Activated effector memory CD4-positive, alpha-beta T cell treated with anti-CD3 and anti-CD28 coated beads, Interleukin-2, amount 50 U/mL, for 16 hours (primary cell): Measurements from ENCODE around the gene ZNF532.

Source experiments
- DNase-seq: peaks from one replicate; pipeline ENCODE4 v3.0.0-alpha.2; 2020

The ZNF532 gene

DNA sequence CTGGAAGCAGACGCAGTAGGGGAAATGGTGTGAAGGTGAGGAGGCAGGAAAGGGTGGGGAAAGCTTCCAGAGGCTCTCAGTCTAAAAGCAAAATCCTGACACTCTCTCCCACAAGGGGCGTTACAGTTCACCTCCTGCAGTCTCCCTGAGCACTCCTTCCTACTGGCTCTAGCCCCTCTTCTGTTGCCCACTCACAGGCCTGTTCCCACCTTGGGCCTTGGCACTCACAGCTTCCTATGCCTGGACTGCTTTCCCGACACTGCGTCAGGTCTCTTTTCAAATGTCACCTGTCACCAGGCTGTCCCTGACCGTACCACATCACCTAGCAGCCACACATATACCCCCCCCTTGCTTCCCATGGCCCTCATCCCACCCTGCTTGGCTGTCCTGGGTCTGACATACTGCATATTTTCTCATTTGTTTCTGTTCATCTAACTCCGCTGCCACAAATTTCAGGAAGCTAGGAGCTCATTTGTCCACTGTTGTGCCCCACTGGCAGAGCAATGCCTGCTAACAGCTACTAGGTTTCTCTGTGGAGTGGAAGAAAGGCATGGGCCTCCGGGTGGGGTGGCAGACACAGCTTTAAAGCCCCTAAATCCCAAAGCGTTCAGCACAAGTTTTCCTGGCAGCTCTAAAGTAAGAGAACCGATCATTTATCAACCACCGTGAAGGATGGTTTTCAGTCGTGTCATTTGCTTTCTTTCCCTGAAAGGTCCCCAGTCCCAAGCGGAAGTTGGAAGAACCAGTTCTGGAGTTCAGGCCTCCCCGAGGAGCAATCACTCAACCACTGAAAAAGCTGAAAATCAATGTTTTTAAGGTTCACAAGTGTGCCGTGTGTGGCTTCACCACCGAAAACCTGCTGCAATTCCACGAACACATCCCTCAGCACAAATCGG lies 118.8 kb downstream of the ZNF532 start:
- no peak for DNase-seq

- no peak for DNase-seq
These were observed 123.9 kb downstream of the ZNF532 start for GRCh38 chr18:58988600-58988999.

- no peak for DNase-seq
These were observed 124.6 kb downstream of the ZNF532 start for GRCh38 chr18:58989184-58989759.

- DNase-seq, result no peak
These were observed 126.0 kb downstream of the ZNF532 start for GRCh38 chr18:58990720-58991119.

- no peak for DNase-seq
These were observed 126.6 kb downstream of the ZNF532 start for GRCh38 chr18:58991167-58991798.

DNA sequence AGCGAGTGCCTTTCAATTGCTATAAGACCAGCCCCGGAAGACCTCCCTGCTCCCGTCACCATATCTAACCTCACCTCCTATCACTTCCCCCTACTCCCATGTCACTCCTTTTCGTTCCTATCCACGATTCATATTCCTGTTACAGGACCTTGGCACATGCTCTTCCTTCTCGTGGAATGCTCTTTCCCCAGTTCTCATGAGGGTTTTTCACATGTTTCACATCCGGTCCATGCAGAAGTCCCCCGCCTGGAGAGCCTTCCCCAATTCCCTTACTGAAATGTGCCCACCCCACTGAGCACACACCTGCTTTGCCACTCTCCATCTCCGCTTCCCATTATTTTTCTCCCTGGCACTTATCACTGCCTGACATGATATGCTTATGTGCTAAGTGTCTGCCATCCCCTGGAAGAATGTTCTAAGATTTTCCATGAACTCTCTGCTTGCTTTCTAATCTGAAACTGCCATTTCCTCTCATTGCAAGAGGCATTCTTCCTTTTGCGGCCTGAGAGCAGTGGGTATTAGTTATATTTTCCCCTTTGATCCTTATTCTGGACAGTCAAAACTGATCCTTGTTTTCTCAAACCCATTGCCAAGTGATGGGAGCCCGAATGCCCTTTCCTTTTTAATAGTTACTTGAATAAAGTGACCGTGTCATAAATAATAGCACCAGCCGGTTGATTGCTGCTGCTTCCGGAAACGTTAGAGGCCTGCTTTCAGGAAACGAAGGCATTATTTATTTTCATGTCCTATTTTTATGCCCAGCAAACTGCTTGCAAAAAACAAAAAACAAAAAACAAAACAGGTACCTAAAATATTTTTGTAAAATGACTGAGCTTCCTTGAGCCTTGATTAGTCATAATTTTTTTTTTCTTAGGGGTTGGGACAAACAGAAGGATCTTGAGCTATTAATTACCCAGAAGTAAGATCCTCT lies 127.9 kb downstream of the ZNF532 start:
- DNase-seq, result no peak

GRCh38 chr18:58993260-58993659 lies 128.6 kb downstream of the ZNF532 start:
- DNase-seq, result no peak

DNA sequence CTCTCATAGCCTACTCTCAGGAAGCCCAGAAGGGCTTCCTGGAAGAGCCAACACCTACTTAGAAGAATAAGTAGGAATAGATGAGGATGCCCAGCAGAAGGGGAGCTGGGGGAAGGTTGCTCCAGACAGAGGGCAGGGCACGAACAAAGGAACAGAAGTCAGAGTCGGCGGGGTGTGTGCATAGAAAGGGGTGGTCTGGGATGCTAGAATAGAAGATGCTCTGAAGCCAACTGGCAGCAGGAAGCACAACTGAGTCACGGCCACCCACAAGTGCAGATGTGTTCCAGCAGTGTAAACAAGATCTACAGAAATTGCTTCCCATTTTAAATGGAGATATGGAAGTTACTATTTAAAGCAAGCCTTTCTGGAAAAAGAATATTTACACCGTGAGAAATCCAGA lies 131.0 kb downstream of the ZNF532 start:
- DNase-seq, result no peak

GRCh38 chr18:58996131-58996641 lies 131.5 kb downstream of the ZNF532 start:
- DNase-seq, result no peak

DNA sequence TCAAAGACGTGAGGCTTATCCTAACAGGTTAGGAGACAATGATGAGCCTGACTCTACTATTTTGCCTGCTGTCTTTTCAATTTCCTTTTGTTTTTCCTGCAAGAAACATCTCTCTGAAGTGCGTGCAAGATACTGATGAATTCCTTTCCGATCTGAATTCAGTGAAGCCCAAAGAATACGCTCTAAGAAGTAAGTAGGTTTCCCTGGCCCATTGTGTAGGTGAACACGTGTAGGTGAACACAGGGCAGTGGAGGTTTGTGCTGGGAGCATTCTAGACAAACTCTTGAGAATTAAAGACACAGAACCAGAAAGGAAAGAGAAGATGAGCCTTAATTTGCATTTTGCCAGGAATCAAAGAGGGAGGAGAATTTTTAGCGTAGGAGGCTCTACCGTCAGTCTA lies 132.0 kb downstream of the ZNF532 start:
- DNase-seq, result no peak

GRCh38 chr18:58997811-58998337 lies 133.2 kb downstream of the ZNF532 start:
- no peak for DNase-seq

DNA sequence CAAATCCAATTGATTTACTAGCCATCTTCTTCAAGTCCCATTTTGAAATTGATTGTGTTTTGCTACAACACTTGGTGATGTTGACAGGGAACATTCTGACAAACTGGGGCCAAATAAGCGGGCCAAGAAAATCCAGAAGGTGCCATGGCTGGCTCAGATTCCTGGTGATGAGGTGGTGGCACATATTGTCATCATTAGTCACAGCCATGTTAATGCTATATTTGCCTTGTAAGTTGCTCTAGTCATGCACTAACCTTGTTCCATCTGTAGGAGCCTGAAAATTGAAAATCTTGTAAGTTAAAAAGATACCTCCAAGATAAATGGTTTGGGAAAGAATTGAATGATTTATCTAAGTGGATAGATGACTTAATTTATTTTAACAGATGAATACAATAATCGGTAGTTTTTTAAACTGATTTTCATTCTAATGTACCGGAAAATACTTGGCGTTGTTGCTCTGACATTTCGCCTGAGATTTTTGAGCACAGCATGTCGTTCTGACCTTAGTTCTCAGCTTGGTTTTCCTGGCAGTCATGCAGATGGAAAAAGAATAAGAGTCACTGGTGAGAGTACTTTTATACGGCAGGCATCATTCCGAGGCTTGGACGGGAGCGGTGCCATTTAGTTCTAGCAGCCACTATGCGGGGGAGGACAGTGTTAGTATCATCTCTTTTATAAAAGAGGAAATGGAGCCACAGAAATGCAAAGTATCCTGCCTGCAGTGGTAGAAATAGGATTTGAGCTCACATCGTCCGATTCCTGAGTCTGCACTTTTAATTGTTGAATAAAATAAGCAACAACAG lies 133.9 kb downstream of the ZNF532 start:
- DNase-seq, result no peak

DNA sequence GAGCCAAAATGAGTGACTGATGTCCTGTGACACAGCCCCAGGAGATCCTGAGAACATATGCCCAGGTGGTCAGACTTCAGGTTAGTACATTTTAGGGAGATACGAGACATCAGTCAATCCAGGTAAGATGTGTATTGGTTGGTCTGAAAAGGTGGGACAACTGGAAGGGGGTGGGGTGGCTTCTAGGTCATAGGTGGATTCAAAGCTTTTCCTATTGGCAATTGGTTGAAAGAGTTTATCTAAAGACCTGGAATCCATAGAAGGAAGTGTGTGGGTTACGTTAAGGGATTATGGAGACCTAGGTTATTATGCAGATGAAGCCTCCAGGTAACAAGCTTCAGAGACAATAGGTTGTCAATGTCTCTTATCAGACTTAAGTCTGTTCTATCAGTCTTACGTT lies 136.5 kb downstream of the ZNF532 start:
- no peak for DNase-seq

GRCh38 chr18:59001721-59002120 lies 137.0 kb downstream of the ZNF532 start:
- no peak for DNase-seq

- DNase-seq, result no peak
These were observed 138.4 kb downstream of the ZNF532 start for GRCh38 chr18:59002974-59003594.

GRCh38 chr18:59005262-59005661 lies 140.6 kb downstream of the ZNF532 start:
- no peak for DNase-seq

- DNase-seq, result no peak
These were observed 141.9 kb downstream of the ZNF532 start for GRCh38 chr18:59006461-59007067.

DNA sequence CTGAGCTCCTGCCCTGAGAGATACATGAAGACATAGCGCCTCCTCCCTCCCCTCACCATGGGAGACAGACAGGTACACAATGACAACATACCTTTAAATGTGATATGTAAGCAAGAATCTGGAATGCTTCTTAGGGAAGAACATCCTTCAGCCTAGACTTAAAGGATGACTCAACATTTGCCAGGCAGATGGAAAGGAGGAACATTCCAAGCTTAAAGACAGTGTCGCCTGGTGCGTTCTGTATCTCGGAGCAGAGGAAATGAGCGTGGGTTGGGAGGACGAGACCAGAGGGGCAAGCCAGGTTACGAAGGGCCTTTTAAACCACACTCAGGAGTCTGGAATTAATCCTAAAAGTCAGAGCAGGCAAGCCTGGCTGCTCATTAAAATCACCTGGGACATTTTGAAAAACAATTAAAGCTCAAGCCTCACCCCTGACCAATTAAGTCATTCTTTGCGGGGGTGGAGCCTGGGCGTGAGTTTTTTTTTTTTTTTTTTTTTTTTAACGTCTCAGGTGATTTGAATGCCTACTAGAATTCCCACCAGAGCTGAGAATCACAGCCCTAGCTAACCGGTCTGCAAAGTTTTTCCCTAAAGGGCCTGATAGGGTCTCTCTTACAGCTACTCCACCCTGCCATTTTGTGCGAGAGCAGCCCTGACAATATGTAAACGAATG lies 143.8 kb downstream of the ZNF532 start:
- no peak for DNase-seq

DNA sequence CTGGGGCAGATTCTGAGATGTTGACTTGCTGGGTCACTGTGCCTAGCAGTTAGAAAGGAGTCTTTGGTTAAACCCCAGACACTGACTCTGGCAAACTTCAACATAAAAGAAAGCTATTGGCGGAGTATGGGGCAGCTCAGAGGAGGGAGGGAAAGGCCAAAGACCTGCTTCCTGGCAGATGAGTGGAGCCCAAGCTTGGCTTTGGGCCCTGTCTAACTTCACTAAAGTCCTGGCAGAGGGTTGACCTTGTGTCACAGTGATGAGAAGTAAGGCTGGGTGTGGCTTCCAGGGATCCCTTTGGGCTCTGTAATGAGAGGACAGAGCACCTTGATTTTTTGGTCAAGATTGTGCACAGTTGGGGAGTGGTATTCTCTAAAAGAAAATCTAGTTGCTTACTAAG lies 145.2 kb downstream of the ZNF532 start:
- no peak for DNase-seq

DNA sequence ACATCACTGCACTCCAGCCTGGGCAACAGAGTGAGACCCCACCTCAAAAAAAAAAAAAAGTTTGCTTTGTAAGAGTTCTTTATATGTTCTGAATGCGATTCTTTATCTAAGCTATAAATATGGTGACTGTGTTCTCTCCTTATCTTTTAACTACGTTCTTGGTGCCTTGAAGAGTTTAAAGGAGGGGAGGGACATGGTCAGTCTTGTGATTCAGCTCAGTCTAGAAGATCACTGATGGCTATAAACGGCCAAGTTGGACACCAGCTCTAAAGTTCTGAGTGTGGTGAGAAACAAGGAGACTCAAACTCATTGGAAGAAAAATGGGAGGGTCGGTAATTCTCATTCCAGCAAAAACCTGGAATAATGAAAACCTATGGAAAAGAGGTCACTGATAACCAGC lies 146.6 kb downstream of the ZNF532 start:
- no peak for DNase-seq
